GM19193 (cell line): ENCODE data around the gene ALCAM.

Experiments
- POLR2A ChIP-seq: IDR thresholded peaks from 4 replicates; pipeline ENCODE4 v1.6.1; 2011; ENCODE audit not compliant: insufficient read depth, insufficient read length; ENCODE audit errors: extremely low read depth

ALCAM gene

DNA sequence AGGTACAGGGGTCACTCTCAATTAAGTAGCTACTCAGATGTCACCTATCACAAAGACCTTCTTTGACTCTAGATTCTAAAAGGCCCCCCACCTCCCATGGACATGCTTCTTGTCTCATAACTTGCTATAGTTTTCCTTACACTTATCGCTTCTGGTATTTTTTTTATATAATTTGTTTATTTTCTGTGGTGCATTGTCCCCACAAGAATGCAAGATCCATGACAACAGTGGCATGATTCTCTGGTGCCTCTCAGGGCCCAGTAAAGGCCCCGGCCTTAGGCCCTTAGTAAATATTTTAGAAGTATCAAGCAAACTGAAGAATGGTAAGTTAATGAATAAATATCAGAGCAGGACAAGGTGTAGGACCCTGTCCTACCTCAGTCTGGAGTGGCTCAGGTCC lies 253.5 kb downstream of the ALCAM start:
- no peak for TF ChIP-seq POLR2A

DNA sequence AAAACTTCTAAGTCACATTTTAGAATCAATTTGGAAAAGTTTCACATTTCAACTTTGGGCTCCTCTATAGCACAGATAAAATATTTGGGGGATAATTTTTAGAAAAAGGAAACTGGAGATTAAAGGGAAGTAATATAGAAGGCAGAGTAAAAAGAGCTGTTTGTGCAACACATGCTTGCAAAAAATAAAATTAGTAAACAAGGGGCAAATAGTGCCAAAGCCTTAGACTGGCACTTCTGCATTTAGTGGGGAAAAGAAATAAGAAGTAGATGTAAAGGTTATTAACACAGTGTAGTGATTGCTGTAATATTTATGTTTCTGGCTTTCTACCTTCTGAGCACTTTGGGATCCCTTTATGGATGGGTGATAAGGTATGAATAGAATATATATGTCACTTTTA lies 255.5 kb downstream of the ALCAM start:
- no peak for TF ChIP-seq POLR2A
